GM23338 (cell line): Measurements from ENCODE around the gene TOMM40L. TPM values are rescaled to one million over a fixed set of nuclear protein-coding genes. Genes with fewer than 3 reads are reported as not detected.

Experiments used
- ATAC-seq: fragments of 200-7000 bp; cut with Tn5 transposase; 3 replicates; pipeline ENCODE4 v1.9.1; 2020
- DNase-seq: peaks from one replicate; pipeline ENCODE4 v3.0.0-alpha.2; 2015; ENCODE audit warnings: low spot score
- H2AFZ ChIP-seq: fragments of 200-600 bp; sonication (generic); 2 replicates; pipeline ENCODE4 v1.8.0; 2016; ENCODE audit warnings: antibody characterized with exemption, mild to moderate bottlenecking, moderate library complexity
- H3F3A ChIP-seq: fragments of 200-600 bp; sonication (generic); replicated peaks from 2 replicates; pipeline ENCODE4 v1.8.0; 2017; ENCODE audit warnings: antibody characterized with exemption, mixed run types, low read depth
- H3K27ac ChIP-seq: fragments of 200-600 bp; sonication (generic); 2 replicates; pipeline ENCODE4 v1.6.1; 2016; ENCODE audit warnings: low read depth
- H3K27me3 ChIP-seq: fragments of 200-600 bp; sonication (generic); 2 replicates; pipeline ENCODE4 v1.8.0; 2016; ENCODE audit warnings: mild to moderate bottlenecking, mixed run types, moderate library complexity; ENCODE audit not compliant: insufficient read depth
- H3K36me3 ChIP-seq: fragments of 200-600 bp; sonication (generic); 2 replicates; pipeline ENCODE4 v1.8.0; 2016; ENCODE audit warnings: mild to moderate bottlenecking; ENCODE audit not compliant: insufficient read depth
- H3K4me1 ChIP-seq: fragments of 200-600 bp; sonication (generic); 2 replicates; pipeline ENCODE4 v1.8.0; 2016; ENCODE audit warnings: mild to moderate bottlenecking, moderate library complexity; ENCODE audit not compliant: insufficient read depth
- H3K4me2 ChIP-seq: fragments of 200-600 bp; sonication (generic); 2 replicates; pipeline ENCODE4 v1.7.1; 2017; ENCODE audit warnings: mixed run types
- H3K4me3 ChIP-seq: fragments of 200-600 bp; sonication (generic); 2 replicates; pipeline ENCODE4 v1.6.1; 2016; ENCODE audit warnings: mixed run types
- H3K79me2 ChIP-seq: fragments of 200-600 bp; sonication (generic); replicated peaks from 2 replicates; pipeline ENCODE4 v1.8.0; 2017; ENCODE audit warnings: mild to moderate bottlenecking; ENCODE audit not compliant: insufficient read depth
- H3K9me2 ChIP-seq: fragments of 200-600 bp; sonication (generic); 2 replicates; pipeline ENCODE4 v1.8.0; 2017; ENCODE audit not compliant: insufficient read depth
- H4K20me1 ChIP-seq: fragments of 200-600 bp; sonication (generic); replicated peaks from 2 replicates; pipeline ENCODE4 v1.8.0; 2017; ENCODE audit warnings: mild to moderate bottlenecking; ENCODE audit not compliant: insufficient read depth
- H3K27ac Mint-ChIP-seq: 2 replicates; pipeline ENCODE4 v1.8.0; 2020; ENCODE audit warnings: inconsistent platforms, mild to moderate bottlenecking, moderate library complexity, mixed read lengths
- H3K27me3 Mint-ChIP-seq: 3 replicates; pipeline ENCODE4 v1.8.0; 2022; ENCODE audit warnings: low read depth, mild to moderate bottlenecking, moderate library complexity, mixed read lengths, inconsistent platforms; ENCODE audit not compliant: insufficient read depth, poor library complexity
- H3K36me3 Mint-ChIP-seq: 3 replicates; pipeline ENCODE4 v1.8.0; 2021; ENCODE audit warnings: low read depth, mild to moderate bottlenecking, inconsistent platforms, moderate library complexity, mixed read lengths
- H3K4me1 Mint-ChIP-seq: 3 replicates; pipeline ENCODE4 v1.8.0; 2020; ENCODE audit warnings: mild to moderate bottlenecking, inconsistent platforms, mixed read lengths
- H3K4me3 Mint-ChIP-seq: 3 replicates; pipeline ENCODE4 v1.8.0; 2021; ENCODE audit warnings: moderate library complexity, mild to moderate bottlenecking, inconsistent platforms, mixed read lengths
- H3K9me3 Mint-ChIP-seq: 3 replicates; pipeline ENCODE4 v1.8.0; 2020; ENCODE audit warnings: moderate library complexity, mild to moderate bottlenecking, inconsistent platforms, mixed read lengths
- CREB1 ChIP-seq: fragments of 250-450 bp; sonication (Bioruptor Pico); IDR thresholded peaks from 2 replicates; pipeline ENCODE4 v1.5.0; 2020; ENCODE audit warnings: low read depth, mild to moderate bottlenecking, moderate library complexity
- ETS1 ChIP-seq: IDR thresholded peaks from 2 replicates; pipeline ENCODE4 v1.6.1; 2016; ENCODE audit warnings: antibody characterized with exemption
- EZH2 ChIP-seq: fragments of 200-600 bp; sonication (generic); IDR thresholded peaks from one replicate; pipeline ENCODE4 v1.8.0; 2017; ENCODE audit warnings: antibody characterized with exemption, mild to moderate bottlenecking, low read depth; ENCODE audit not compliant: unreplicated experiment
- EZH2phosphoT487 ChIP-seq: fragments of 200-600 bp; sonication (generic); IDR thresholded peaks from one replicate; pipeline ENCODE4 v1.8.1; 2018; ENCODE audit warnings: antibody characterized with exemption; ENCODE audit not compliant: unreplicated experiment
- NANOG ChIP-seq: IDR thresholded peaks from 2 replicates; pipeline ENCODE4 v1.6.1; 2016; ENCODE audit warnings: antibody characterized with exemption, borderline replicate concordance
- REST ChIP-seq: IDR thresholded peaks from one replicate; pipeline ENCODE4 v1.6.1; 2018; ENCODE audit warnings: antibody characterized with exemption; ENCODE audit not compliant: unreplicated experiment
- STAT1 ChIP-seq: IDR thresholded peaks from one replicate; pipeline ENCODE4 v1.6.1; 2016; ENCODE audit warnings: antibody characterized with exemption; ENCODE audit not compliant: unreplicated experiment
- ZNF114 ChIP-seq: fragments of 250-450 bp; sonication (Bioruptor Pico); IDR thresholded peaks from 2 replicates; pipeline ENCODE4 v1.5.0; 2020; ENCODE audit warnings: mild to moderate bottlenecking, moderate library complexity
- ZNF331 ChIP-seq: fragments of 250-450 bp; sonication (Bioruptor Pico); IDR thresholded peaks from 2 replicates; pipeline ENCODE4 v1.5.0; 2020; ENCODE audit warnings: low read depth, mild to moderate bottlenecking, moderate library complexity
- polyA plus RNA-seq: library from polyadenylated mRNA; unstranded; fragments of >200 nt; fragmentation: Nextera tagmentation; extraction: Ambion mirVana; gene quantifications from 2 replicates; pipeline ENCODE4 v1.2.1, GENCODE V29; 2016
- total RNA-seq: library from RNA; depleted of rRNA; stranded (reverse); fragments of >200 nt; shearing (Covaris generic); gene quantifications from 2 replicates; pipeline ENCODE4 v1.2.3, GENCODE V29; 2014
- TF ChIP-seq, protein P1 (sequence below), 2 experiments: fragments of 200-600 bp in 1 of 2; sonication (generic) in 1 of 2; conservative IDR thresholded peaks; 2 replicates each; pipeline versions ENCODE4 v1.5.1 to v1.6.1; 2016 to 2017; ENCODE audit warnings: antibody characterized with exemption in 2 of 2, low read depth in 2 of 2, mild to moderate bottlenecking in 2 of 2, moderate library complexity in 1 of 2

Gene TOMM40L
- total and polyA plus RNA-seq, 2 experiments from 2014 or later: 6.8 to 12.9 TPM

GRCh38 chr1:161235957-161236775, 10.3 kb downstream of the TOMM40L start (continued):
- TF ChIP-seq, protein P1, sequence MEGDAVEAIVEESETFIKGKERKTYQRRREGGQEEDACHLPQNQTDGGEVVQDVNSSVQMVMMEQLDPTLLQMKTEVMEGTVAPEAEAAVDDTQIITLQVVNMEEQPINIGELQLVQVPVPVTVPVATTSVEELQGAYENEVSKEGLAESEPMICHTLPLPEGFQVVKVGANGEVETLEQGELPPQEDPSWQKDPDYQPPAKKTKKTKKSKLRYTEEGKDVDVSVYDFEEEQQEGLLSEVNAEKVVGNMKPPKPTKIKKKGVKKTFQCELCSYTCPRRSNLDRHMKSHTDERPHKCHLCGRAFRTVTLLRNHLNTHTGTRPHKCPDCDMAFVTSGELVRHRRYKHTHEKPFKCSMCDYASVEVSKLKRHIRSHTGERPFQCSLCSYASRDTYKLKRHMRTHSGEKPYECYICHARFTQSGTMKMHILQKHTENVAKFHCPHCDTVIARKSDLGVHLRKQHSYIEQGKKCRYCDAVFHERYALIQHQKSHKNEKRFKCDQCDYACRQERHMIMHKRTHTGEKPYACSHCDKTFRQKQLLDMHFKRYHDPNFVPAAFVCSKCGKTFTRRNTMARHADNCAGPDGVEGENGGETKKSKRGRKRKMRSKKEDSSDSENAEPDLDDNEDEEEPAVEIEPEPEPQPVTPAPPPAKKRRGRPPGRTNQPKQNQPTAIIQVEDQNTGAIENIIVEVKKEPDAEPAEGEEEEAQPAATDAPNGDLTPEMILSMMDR (conservative IDR thresholded peaks at IDR 0.05; ENCODE audit: low read depth in 2 of 2): no peak
- TF ChIP-seq EZH2 (no peak), ZNF114 (no peak)

- Histone ChIP-seq H3K9me2 (peaks cover 3% of the 10 kb centered on the region; the same call in 1 of the 2 replicates), H3K27me3 (no peaks in the 10 kb centered on the region), H3K27ac (no peak within 1 kb of the TSS), H3K4me1 (no peaks in the 10 kb centered on the region), H3K79me2 (no peaks in the 10 kb centered on the region), H3K4me3 (no peak within 1 kb of the TSS), H4K20me1 (no peaks in the 10 kb centered on the region), H3K4me2 (no peak within 1 kb of the TSS), H3K36me3 (no peaks in the 10 kb centered on the region), H2AFZ (no peak within 1 kb of the TSS), H3F3A (0 out of 2 replicates have a peak, but pooled peaks cover 6% of the 10 kb centered on the region)
- ATAC-seq: no peak
- Mint-ChIP-seq H3K4me3 (no peak within 1 kb of the TSS), H3K27ac (no peak within 1 kb of the TSS), H3K9me3 (no peaks in the 10 kb centered on the region), H3K4me1 (no peaks in the 10 kb centered on the region), H3K36me3 (no peaks in the 10 kb centered on the region), H3K27me3 (peaks cover 4% of the 10 kb centered on the region)
- TF ChIP-seq REST (no peak), NANOG (no peak), EZH2 (no peak), EZH2phosphoT487 (no peak)
- DNase-seq: no peak
Observed at GRCh38 chr1:161238039-161238473, 12.2 kb downstream of the TOMM40L start, which contains the start of gene NR1I3. TSS of gene NR1I3 (minus strand) at chr1:161238203. CDS start at chr1:161236565, 1,638 bp downstream.

- no peak overlapping the region for H3K4me3 Mint-ChIP-seq
- TF ChIP-seq EZH2 (no peak), ZNF331 (CRISPR knock-in tag) (no peak), ETS1 (no peak), NANOG (no peak), REST (no peak), CREB1 (CRISPR knock-in tag) (no peak), EZH2phosphoT487 (no peak), ZNF114 (no peak), STAT1 (no peak)
Observed at GRCh38 chr1:161241682-161242081, 15.8 kb downstream of the TOMM40L start.

More at GRCh38 chr1:161241682-161242081, 15.8 kb downstream of the TOMM40L start:
- H3K9me2 ChIP-seq: peaks cover 3% of the 10 kb centered on the region; the same call in 1 of the 2 replicates
- H3K36me3 ChIP-seq: no peaks in the 10 kb centered on the region
- H3K4me1 ChIP-seq: no peaks in the 10 kb centered on the region
- peaks cover 4% of the 10 kb centered on the region for H3K27me3 Mint-ChIP-seq
- DNase-seq: no peak
- H3K27ac ChIP-seq: no peak overlapping the region
- H3K36me3 Mint-ChIP-seq: no peaks in the 10 kb centered on the region
- no peak overlapping the region for H3K4me2 ChIP-seq
- no peak for ATAC-seq
- no peak overlapping the region for H2AFZ ChIP-seq
- no peak overlapping the region for H3K27ac Mint-ChIP-seq
- no peaks in the 10 kb centered on the region for H3K4me1 Mint-ChIP-seq
- H3K4me3 ChIP-seq: no peak overlapping the region
- no peaks in the 10 kb centered on the region for H3K9me3 Mint-ChIP-seq
- H3K79me2 ChIP-seq: no peaks in the 10 kb centered on the region
- H3F3A ChIP-seq: no peaks in the 10 kb centered on the region
- H3K27me3 ChIP-seq: no peaks in the 10 kb centered on the region
- no peaks in the 10 kb centered on the region for H4K20me1 ChIP-seq
